ENCODE results near the gene ZBTB20. TPM values are rescaled to one million over a fixed set of nuclear protein-coding genes. Genes with fewer than 3 reads are reported as not detected.

The ZBTB20 gene
- total and polyA plus RNA-seq, 2 of the 4 experiments (the other 2 are of a cell fraction): 0.75 to 14.7 TPM

GRCh38 chr3:114727373-114727772, 419.7 kb downstream of the ZBTB20 start:
- no peak overlapping the region for H2AK5ac ChIP-seq (ENCODE audit: low read depth, low read length)
- H2AFZ ChIP-seq (replicated peaks; ENCODE audit: low read length, poor library complexity): no peak overlapping the region
- no peaks in the 10 kb centered on the region for H3K36me3 ChIP-seq (ENCODE audit: control insufficient read depth, insufficient read depth, low read length)
- no peak overlapping the region for H3K9ac ChIP-seq (ENCODE audit: low read depth, low read length)
- ATAC-seq (ENCODE audit: low read depth): no peak
- no peak overlapping the region for H2BK5ac ChIP-seq (ENCODE audit: low read depth, low read length, poor library complexity, severe bottlenecking)
- H3K9me1 ChIP-seq (ENCODE audit: insufficient read depth, low read length): no peaks in the 10 kb centered on the region
- intact Hi-C loops (cut with micrococcal nuclease): no loop called here
- H2BK15ac ChIP-seq (ENCODE audit: low read depth, low read length): no peak overlapping the region
- dilution Hi-C loops (cut with HindIII; ENCODE audit: low sequenced_read_pairs, unreplicated experiment): no loop called here
- no peaks in the 10 kb centered on the region for H4K20me1 ChIP-seq (ENCODE audit: insufficient read depth, low read length)
- H3K4me2 ChIP-seq (ENCODE audit: low read depth, low read length): no peak overlapping the region
- TF ChIP-seq RCOR1 (IDR thresholded peaks at IDR 0.05; ENCODE audit: insufficient replicate concordance, low read length): no peak
- no peak for TF ChIP-seq POLR2A (IDR thresholded peaks at IDR 0.05; ENCODE audit: low read depth, low read length)
- no peak for TF ChIP-seq MAFK (IDR thresholded peaks at IDR 0.05; ENCODE audit: low read depth, low read length)
- TF ChIP-seq ELK1 (IDR thresholded peaks at IDR 0.05; ENCODE audit: borderline replicate concordance, low read depth, low read length): no peak
- TF ChIP-seq NFE2L2 (IDR thresholded peaks at IDR 0.05; ENCODE audit: low read depth, low read length): no peak
- TF ChIP-seq SMC3 (IDR thresholded peaks at IDR 0.05; ENCODE audit: low read depth, low read length): no peak
- TF ChIP-seq CTCF (conservative IDR thresholded peaks at IDR 0.05; ENCODE audit: low read depth, low read length): no peak
- TF ChIP-seq MXI1 (IDR thresholded peaks at IDR 0.05; ENCODE audit: borderline replicate concordance, low read depth, low read length): no peak
- TF ChIP-seq USF2 (IDR thresholded peaks at IDR 0.05; ENCODE audit: low read depth, low read length): no peak
- TF ChIP-seq FOS (IDR thresholded peaks at IDR 0.05; ENCODE audit: low read depth, low read length): no peak
- TF ChIP-seq RFX5 (IDR thresholded peaks at IDR 0.05; ENCODE audit: low read depth, low read length): no peak
- no peak for TF ChIP-seq MAZ (IDR thresholded peaks at IDR 0.05; ENCODE audit: borderline replicate concordance, low read depth, low read length)
- H4K91ac ChIP-seq (ENCODE audit: insufficient read depth, low read depth, low read length): no peak overlapping the region
- no TSS peak for BruUV-seq (replicated peaks)
- H4K8ac ChIP-seq (ENCODE audit: low read depth in 2 of 2, low read length in 2 of 2): no peak overlapping the region
- ChIA-PET CTCF (interaction anchor here (0.7 kb wide), 1 partner anchor 137 kb away, joined by 4 read pairs; no protein-coding TSS in a partner anchor), POLR2A (ENCODE audit: unreplicated experiment) (no interaction called here)
- no peak overlapping the region for H3K14ac ChIP-seq (replicated peaks; ENCODE audit: low read depth, low read length)
- H3K4me1 ChIP-seq (ENCODE audit: control insufficient read depth, insufficient read depth, low read length): no peaks in the 10 kb centered on the region
- H3K4ac ChIP-seq (ENCODE audit: low read depth, low read length): no peak overlapping the region
- no peaks in the 10 kb centered on the region for H3K27me3 ChIP-seq (ENCODE audit: control insufficient read depth, insufficient read depth, low read length)
- H3K4me3 ChIP-seq (ENCODE audit: insufficient read depth, low read depth, low read length): no peak overlapping the region
- H3K23ac ChIP-seq (ENCODE audit: low read depth, low read length): no peak overlapping the region
- no peak overlapping the region for H2BK120ac ChIP-seq (ENCODE audit: low read depth, low read length)
- DNase-seq: no peak
- no peak overlapping the region for H3K18ac ChIP-seq (ENCODE audit: low read depth, low read length)
- H3K27ac ChIP-seq (ENCODE audit: insufficient read depth, low read length): no peak overlapping the region
- no peak overlapping the region for H2AK9ac ChIP-seq (replicated peaks; ENCODE audit: low read depth, low read length, poor library complexity)
- no CpG with 5 or more reads among the region's 1 CpG for WGBS, 2 experiments (ENCODE audit: extremely low coverage in 2 of 2, insufficient read length in 1 of 2)
- no peak overlapping the region for H2BK20ac ChIP-seq (ENCODE audit: low read depth, low read length)
- H3K56ac ChIP-seq (ENCODE audit: extremely low read depth, insufficient read depth, low read length): no peak overlapping the region
- H3K9me3 ChIP-seq (ENCODE audit: control insufficient read depth, insufficient read depth, low read length): no peaks in the 10 kb centered on the region
- in situ Hi-C loops (cut with MboI; ENCODE audit: low sequenced_read_pairs): no loop called here
- H3K79me1 ChIP-seq (ENCODE audit: low read depth in 1 of 2, low read length in 2 of 2): no peaks in the 10 kb centered on the region
- H4K5ac ChIP-seq (ENCODE audit: low read depth, low read length): no peak overlapping the region

Measured in IMR-90 (cell line).